Islet of Langerhans (tissue), 1 donor: ENCODE measurements around the gene OR8B8.
"Not testable (repeated sequence)": the region's sequence is repeated elsewhere in the genome, so short reads cannot be mapped to it uniquely, and the experiment has no call there.

Experiments
- FAIRE-seq: peaks from one replicate; lab custom pipeline; 2011; peaks lifted over from hg19 to GRCh38; lab: Jason Lieb, UNC

Gene OR8B8

GRCh38 chr11:124441081-124441480 lies 4.4 kb downstream of the OR8B8 start:
- FAIRE-seq: no peak

GRCh38 chr11:124440608-124441007 lies 4.9 kb downstream of the OR8B8 start:
- no peak for FAIRE-seq

- no peak for FAIRE-seq
Observed at GRCh38 chr11:124434699-124435098, 10.8 kb downstream of the OR8B8 start.

- FAIRE-seq: no peak
Observed at GRCh38 chr11:124429599-124429998, 15.9 kb downstream of the OR8B8 start.

GRCh38 chr11:124424384-124424921 lies 21.0 kb downstream of the OR8B8 start, which contains the start of gene OR8B4:
Gene OR8B4 (minus strand): TSS chr11:124424871. CDS start chr11:124424871, 0 bp downstream.
- FAIRE-seq: no peak

GRCh38 chr11:124421043-124421442 lies 24.5 kb downstream of the OR8B8 start:
- no peak for FAIRE-seq

GRCh38 chr11:124415356-124415923 lies 30.1 kb downstream of the OR8B8 start:
- FAIRE-seq: peak; percentile 84

- FAIRE-seq: no peak
Observed at GRCh38 chr11:124409906-124410305, 35.6 kb downstream of the OR8B8 start.

- FAIRE-seq: no peak
Observed at GRCh38 chr11:124405581-124405980, 39.9 kb downstream of the OR8B8 start.

GRCh38 chr11:124403186-124403585 lies 42.3 kb downstream of the OR8B8 start:
- not testable (repeated sequence) for FAIRE-seq

- no peak for FAIRE-seq
Observed at GRCh38 chr11:124402326-124402922, 43.1 kb downstream of the OR8B8 start.

- FAIRE-seq: no peak
Observed at GRCh38 chr11:124398924-124399323, 46.6 kb downstream of the OR8B8 start, which contains the start of gene OR8B3. Gene OR8B3 (minus strand): TSS chr11:124399024. CDS start chr11:124397351, 1,673 bp downstream.

- not testable (repeated sequence) for FAIRE-seq
Observed at GRCh38 chr11:124396847-124397246, 48.6 kb downstream of the OR8B8 start.

- no peak for FAIRE-seq
Observed at GRCh38 chr11:124394408-124394807, 51.1 kb downstream of the OR8B8 start.
